ENCODE data around the gene SLC28A2.

SLC28A2 gene

DNA sequence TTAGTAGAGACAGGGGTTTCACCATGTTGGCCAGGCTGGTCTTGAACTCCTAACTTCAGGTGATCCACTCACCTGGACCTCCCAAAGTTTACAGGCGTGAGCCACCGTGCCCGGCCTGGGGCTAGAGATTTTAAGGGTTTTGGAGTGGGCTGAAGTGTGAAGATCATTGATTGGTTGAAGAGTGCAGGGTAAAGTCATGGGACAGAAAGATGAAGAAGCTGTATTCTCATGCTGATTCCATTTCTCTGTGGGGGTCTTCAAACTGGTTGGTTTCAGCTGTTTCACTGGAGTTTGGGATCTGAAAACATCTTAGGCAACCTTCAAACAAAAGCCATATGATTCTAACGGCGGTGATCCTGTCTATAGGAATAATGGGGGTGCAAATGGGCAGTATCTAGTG, 74.2 kb downstream of the SLC28A2 start:
- no peak for DNase-seq (ENCODE audit: low read depth in 2 of 2)

DNA sequence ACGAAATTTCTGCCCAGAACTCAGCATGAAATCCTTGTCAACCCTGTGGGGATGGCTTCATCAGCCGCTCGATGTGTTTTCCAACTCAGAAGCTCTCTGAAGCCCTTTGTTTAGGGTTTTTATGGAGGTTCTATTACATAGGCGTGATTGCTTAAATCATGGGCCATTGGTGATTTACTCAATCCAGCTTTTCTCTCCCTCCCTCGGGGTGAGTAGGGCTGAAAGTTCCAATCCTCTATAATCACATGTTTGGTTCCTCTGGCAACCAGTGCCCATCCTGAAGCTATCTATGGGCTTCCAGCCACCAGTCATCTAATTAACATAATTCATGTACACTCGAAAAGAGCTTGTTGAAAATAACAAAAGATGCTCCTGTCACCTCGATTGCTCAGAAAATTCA, 74.7 kb downstream of the SLC28A2 start:
- DNase-seq (ENCODE audit: low read depth in 2 of 2), result no peak

All from stimulated activated CD8-positive, alpha-beta memory T cell treated with anti-CD3 and anti-CD28 coated beads, Interleukin-7, amount 100 ng/mL, for 4 hours (primary cell).